Mucosa of rectum (tissue), 2 donors: Measurements from ENCODE around the gene ZNF774.
A peak's percentile ranks its signal among the peaks of the same experiment; 100 is the strongest.

Experiments
- H3K27ac ChIP-seq, 2 donors: one replicate each; pipeline ENCODE4 v1.7.0; 2013; ENCODE audit warnings: inconsistent platforms in 2 of 2, low read depth in 2 of 2, low read length in 2 of 2
- H3K27me3 ChIP-seq, 2 donors: one replicate each; pipeline ENCODE4 v1.7.0; 2013; ENCODE audit warnings: low read length in 2 of 2; ENCODE audit not compliant: control insufficient read depth in 2 of 2, insufficient read depth in 2 of 2
- H3K36me3 ChIP-seq, 2 donors: one replicate each; pipeline ENCODE4 v1.7.0; 2013; ENCODE audit warnings: low read length in 2 of 2; ENCODE audit not compliant: control insufficient read depth in 2 of 2, insufficient read depth in 2 of 2
- H3K4me1 ChIP-seq, 2 donors: one replicate each; pipeline ENCODE4 v1.7.0; 2013; ENCODE audit warnings: low read length in 2 of 2, mild to moderate bottlenecking in 1 of 2; ENCODE audit not compliant: control insufficient read depth in 2 of 2, insufficient read depth in 2 of 2
- H3K4me3 ChIP-seq, 2 donors: one replicate each; pipeline ENCODE4 v1.7.0; 2013; ENCODE audit warnings: low read length in 2 of 2
- H3K9ac ChIP-seq, 2 donors: one replicate each; pipeline ENCODE4 v1.7.0; 2013; ENCODE audit warnings: low read length in 2 of 2, low read depth in 1 of 2, mild to moderate bottlenecking in 1 of 2
- H3K9me3 ChIP-seq, 2 donors: one replicate each; pipeline ENCODE4 v1.7.0; 2013; ENCODE audit warnings: low read length in 2 of 2; ENCODE audit not compliant: control insufficient read depth in 2 of 2
- donor health status: healthy.
- donor health status: Normal muscosa, but diverticular disease.

ZNF774 gene

DNA sequence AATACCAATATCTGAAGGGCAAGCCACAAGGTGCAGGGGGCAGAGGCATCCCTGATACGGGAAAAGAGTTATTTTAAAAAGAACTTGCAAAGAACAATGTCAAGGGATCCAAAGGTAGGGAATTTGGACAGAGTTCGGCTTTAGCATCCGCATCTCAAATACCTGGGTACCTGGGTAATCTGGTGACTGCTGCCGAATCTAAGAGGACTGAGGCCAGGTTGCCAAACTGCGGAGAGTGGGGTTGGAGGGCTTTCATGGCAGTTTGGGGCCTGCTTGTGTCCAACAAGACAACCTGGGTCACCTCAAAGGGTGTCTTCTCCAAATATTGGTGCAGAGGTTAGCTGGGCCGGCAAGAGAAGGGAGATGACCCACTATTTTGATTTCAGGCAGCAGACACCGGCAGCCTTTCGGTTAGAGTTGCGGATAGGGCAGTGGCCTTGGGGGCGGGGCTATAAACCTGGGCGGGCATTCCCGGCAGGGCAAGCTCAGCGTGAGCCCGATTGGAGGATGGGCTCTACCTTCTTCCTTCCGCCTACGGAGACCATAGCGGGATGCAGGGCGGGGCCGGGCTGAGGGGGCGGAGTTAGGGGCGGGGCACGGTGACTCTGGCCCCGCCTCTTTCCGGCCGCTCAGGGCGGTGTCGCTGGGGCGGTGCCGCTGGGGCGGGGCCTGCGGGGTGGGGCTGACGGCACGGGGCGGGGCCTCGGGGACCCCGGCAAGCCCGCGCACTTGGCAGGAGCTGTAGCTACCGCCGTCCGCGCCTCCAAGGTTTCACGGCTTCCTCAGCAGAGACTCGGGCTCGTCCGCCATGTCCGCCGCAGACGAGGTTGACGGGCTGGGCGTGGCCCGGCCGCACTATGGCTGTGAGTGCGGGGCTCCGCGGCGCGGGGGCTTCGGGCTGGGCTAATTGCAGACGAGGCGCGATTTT lies 35.7 kb downstream of the ZNF774 start, which contains the start of gene IQGAP1:
Gene IQGAP1, plus strand, starts transcription at position 709 of the 928 bp plus-strand sequence. Its CDS starts 100 bp downstream, at position 809.
- H3K9me3 ChIP-seq = no peaks in the 10 kb centered on the region
- peaks cover 17 to 21% of the 10 kb centered on the region in 2 donors for H3K36me3 ChIP-seq
- peaks cover 25 to 34% of the 10 kb centered on the region in 2 donors for H3K4me1 ChIP-seq
- peak within 1 kb of the TSS; percentile 98 to 99 for H3K9ac ChIP-seq
- H3K27ac ChIP-seq = peak within 1 kb of the TSS; percentile 95 to 99
- H3K4me3 ChIP-seq = peak within 1 kb of the TSS; percentile 97 to 98
- no peaks in the 10 kb centered on the region for H3K27me3 ChIP-seq

DNA sequence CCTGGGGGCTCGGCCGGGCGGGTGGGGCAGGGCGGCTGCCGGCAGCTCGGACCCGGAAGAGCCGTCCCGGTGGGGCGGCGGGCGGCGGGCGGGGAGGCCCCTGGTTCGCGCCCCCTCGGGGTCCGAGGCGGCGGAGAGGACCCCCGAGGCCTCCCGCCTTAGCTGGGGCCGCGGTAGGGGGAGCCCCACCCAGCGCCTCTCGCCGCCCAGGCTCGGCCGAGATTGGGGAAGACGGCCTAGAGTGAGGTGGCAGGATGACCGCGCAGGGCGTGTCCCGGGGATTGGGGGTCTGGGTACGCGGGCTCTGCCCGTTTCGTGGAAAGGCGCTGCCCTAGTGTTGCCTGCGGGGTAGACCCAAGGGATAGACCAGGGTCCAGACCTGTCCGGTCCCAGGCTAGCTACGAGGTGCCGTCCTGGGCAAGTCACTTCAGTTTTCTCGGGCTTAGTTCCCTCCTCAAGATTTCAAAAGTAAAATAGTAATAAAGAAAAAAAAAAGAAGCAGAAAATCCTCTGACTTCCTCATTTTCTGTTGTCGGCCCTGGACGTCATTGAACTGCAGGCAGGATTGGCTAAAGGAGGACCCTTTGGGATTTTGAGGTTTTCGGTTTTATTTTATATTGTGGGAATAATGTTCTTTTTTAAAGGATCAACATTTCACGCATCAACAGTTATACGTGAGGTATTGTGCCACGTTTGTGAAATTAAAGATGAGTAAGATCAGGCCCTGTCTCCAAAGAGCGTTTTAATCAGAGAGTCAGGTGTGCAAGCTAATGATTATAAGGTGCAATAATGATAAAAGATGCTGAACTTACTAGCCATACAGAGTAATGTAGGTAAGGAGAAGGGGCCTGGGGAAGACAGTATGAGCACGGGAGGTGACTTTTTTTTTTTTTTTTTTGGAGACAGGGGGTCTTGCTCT lies 36.6 kb downstream of the ZNF774 start:
- H3K9ac ChIP-seq = peak overlapping the region; percentile 98 to 99
- H3K4me3 ChIP-seq = peak overlapping the region; percentile 97 to 98
- H3K9me3 ChIP-seq = no peaks in the 10 kb centered on the region
- peaks cover 29 to 42% of the 10 kb centered on the region in 2 donors for H3K4me1 ChIP-seq
- peak overlapping the region; percentile 95 to 99 for H3K27ac ChIP-seq
- peaks cover 17 to 21% of the 10 kb centered on the region in 2 donors for H3K36me3 ChIP-seq
- H3K27me3 ChIP-seq = no peaks in the 10 kb centered on the region

- peak overlapping the region in 1 of 2 donors; percentile 95 for H3K27ac ChIP-seq
- peak overlapping the region; percentile 97 to 98 for H3K4me3 ChIP-seq
- H3K36me3 ChIP-seq = peaks cover 17 to 21% of the 10 kb centered on the region in 2 donors
- H3K4me1 ChIP-seq = peaks cover 34 to 50% of the 10 kb centered on the region in 2 donors
- peak overlapping the region; percentile 52 to 99 for H3K9ac ChIP-seq
- H3K27me3 ChIP-seq = no peaks in the 10 kb centered on the region
- H3K9me3 ChIP-seq = no peaks in the 10 kb centered on the region
Measured at GRCh38 chr15:90389513-90389912, 37.4 kb downstream of the ZNF774 start.

DNA sequence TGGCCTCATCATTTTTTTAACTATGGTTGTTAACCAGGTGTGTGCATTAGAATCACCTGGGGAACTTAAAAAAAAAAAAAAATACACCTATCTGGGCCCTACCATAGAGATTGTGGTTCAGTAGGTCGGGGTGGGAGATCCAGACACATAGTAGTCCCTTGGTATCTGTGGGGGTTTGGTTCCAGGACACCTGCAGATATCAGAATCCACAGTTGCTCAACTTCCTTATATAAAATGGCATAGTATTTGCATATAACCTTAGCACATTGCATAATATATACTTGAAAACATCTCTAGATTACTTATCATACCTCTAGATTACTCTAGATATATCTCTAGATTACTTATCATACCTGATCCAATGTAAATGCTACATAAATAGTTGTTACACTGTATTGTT lies 41.0 kb downstream of the ZNF774 start:
- H3K9me3 ChIP-seq = no peaks in the 10 kb centered on the region
- peaks cover 39 to 49% of the 10 kb centered on the region in 2 donors for H3K4me1 ChIP-seq
- no peak overlapping the region for H3K9ac ChIP-seq
- peak overlapping the region; percentile 40 to 79 for H3K27ac ChIP-seq
- H3K4me3 ChIP-seq = no peak overlapping the region
- H3K36me3 ChIP-seq = peaks cover 21% of the 10 kb centered on the region in 2 donors
- no peaks in the 10 kb centered on the region for H3K27me3 ChIP-seq

DNA sequence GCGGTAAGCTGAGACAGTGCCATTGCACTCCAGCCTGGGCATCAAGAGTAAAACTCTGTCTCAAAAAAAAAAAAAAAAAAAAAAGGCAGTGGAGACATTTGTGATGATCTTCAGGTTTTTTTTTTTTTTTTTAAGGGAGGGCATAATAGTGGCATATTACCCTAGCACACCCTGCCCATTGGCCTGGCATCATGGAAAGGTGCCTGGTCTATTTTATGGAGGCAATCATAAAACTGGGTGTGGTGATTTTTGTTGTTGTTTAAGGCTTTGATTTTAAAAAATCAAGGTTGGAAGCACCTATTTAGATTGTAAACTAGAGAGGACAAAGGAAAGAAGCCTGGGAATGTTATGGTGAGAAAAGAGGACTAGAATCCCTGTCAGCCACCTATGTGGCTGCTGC lies 42.0 kb downstream of the ZNF774 start:
- Histone ChIP-seq H3K9me3 (no peaks in the 10 kb centered on the region), H3K36me3 (peaks cover 21% of the 10 kb centered on the region in 2 donors), H3K27ac (peak overlapping the region; percentile 78 to 79), H3K9ac (peak overlapping the region in 1 of 2 donors; percentile 51), H3K27me3 (no peaks in the 10 kb centered on the region), H3K4me1 (peaks cover 38 to 49% of the 10 kb centered on the region in 2 donors), H3K4me3 (peak overlapping the region in 1 of 2 donors; percentile 41)

GRCh38 chr15:90394748-90395442 lies 42.8 kb downstream of the ZNF774 start:
- H3K27me3 ChIP-seq = no peaks in the 10 kb centered on the region
- peak overlapping the region; percentile 78 to 79 for H3K27ac ChIP-seq
- no peaks in the 10 kb centered on the region for H3K9me3 ChIP-seq
- H3K4me3 ChIP-seq = peak overlapping the region in 1 of 2 donors; percentile 41
- H3K36me3 ChIP-seq = peaks cover 21% of the 10 kb centered on the region in 2 donors
- H3K4me1 ChIP-seq = peaks cover 32 to 41% of the 10 kb centered on the region in 2 donors
- H3K9ac ChIP-seq = peak overlapping the region in 1 of 2 donors; percentile 51

DNA sequence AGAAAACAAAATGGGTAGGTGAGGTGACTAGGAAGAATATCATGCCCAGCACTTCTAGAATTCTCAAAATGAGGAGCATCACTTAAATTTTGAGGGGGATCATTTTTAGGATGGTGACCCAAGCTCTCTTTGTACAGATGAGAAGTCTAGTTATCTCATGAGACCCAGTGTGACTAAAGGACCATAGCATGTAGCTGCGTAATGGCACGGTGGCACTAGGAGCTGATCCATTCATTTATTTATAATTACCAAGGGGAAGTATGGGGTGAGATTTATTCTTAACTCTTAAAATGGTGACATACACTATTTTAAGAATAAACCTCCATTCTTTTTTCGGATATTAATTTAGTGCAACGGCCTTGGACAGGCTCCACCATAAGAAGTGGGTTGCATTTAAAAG lies 44.2 kb downstream of the ZNF774 start:
- Histone ChIP-seq H3K4me3 (no peak overlapping the region), H3K4me1 (peaks cover 36 to 41% of the 10 kb centered on the region in 2 donors), H3K27ac (no peak overlapping the region)

DNA sequence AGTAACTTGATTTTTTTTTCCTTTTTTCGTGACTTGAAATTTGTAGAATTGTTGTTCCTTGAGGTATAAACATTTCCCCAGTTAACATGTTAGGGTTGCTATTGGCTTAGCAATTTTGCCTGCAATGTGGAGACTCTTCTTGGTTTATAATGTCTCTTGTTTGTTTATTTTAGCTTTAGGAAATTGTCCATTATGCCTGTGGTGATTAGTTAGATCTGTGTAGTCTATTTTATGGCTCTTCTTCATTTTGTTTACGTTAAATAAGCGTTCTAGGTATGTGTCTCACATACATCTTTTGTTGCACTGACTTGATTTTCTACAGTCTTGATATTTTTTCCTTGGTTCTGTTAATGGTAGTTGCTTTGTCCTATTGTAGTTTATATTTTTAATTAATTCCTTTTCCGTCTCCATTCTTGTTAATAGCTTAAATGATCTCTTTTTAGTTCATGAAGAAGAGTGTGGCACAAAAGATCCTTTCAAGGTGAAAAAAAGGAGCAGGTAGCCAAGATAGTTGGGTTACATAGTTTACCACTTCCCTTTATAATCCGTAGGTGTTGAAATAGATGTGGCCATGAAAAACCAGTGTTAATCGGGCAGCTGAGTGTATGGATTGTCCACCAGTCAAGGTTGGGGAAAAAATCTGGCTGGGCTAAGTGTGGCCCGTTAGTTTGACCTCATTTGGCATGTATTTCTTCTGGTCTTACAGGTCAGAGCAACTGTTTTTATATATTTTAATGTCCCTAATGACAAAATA lies 48.1 kb downstream of the ZNF774 start:
- Histone ChIP-seq H3K27ac (peak overlapping the region; percentile 90 to 92), H3K27me3 (no peaks in the 10 kb centered on the region), H3K4me3 (peak overlapping the region; percentile 46 to 64), H3K36me3 (peaks cover 0 to 4% of the 10 kb centered on the region in 2 donors), H3K9me3 (no peaks in the 10 kb centered on the region), H3K9ac (peak overlapping the region; percentile 48 to 63), H3K4me1 (peaks cover 28 to 29% of the 10 kb centered on the region in 2 donors)

More for the DNA sequence above, 44.2 kb downstream of the ZNF774 start:
- H3K36me3 ChIP-seq = peaks cover 10 to 14% of the 10 kb centered on the region in 2 donors
- H3K27me3 ChIP-seq = no peaks in the 10 kb centered on the region
- H3K9ac ChIP-seq = no peak overlapping the region
- H3K9me3 ChIP-seq = no peaks in the 10 kb centered on the region
